HG03175 (cell line): ENCODE data around the gene SPINK9.
"Not testable (repeated sequence)": the region's sequence is repeated elsewhere in the genome, so short reads cannot be mapped to it uniquely, and the experiment has no call there.

Source experiments
- ATAC-seq: cut with Tn5 transposase; IDR thresholded peaks from one replicate; pipeline ENCODE4 v1.9.1; 2021; ENCODE audit warnings: mild to moderate bottlenecking, moderate library complexity; ENCODE audit not compliant: unreplicated experiment

The SPINK9 gene

GRCh38 chr5:148335259-148335658, at the start of gene SPINK9:
SPINK9 (plus strand) TSS chr5:148335559; CDS start chr5:148335614, 55 bp downstream.
- ATAC-seq = no peak

- ATAC-seq = peak; percentile 62
Observed at GRCh38 chr5:148290271-148291195, 44.8 kb upstream of the SPINK9 start.

GRCh38 chr5:148297731-148298130, 37.6 kb upstream of the SPINK9 start:
- no peak for ATAC-seq

- ATAC-seq = no peak
Observed at GRCh38 chr5:148306446-148306845, 28.9 kb upstream of the SPINK9 start.

GRCh38 chr5:148309019-148309418, 26.3 kb upstream of the SPINK9 start:
- no peak for ATAC-seq

- ATAC-seq = no peak
Observed at GRCh38 chr5:148309746-148310145, 25.6 kb upstream of the SPINK9 start.

- ATAC-seq = no peak
Observed at GRCh38 chr5:148311484-148311883, 23.9 kb upstream of the SPINK9 start.

- no peak for ATAC-seq
Observed at GRCh38 chr5:148312153-148312552, 23.2 kb upstream of the SPINK9 start, which contains the start of gene SPINK7. SPINK7 (plus strand) TSS chr5:148312423; CDS start chr5:148312484, 61 bp downstream.

GRCh38 chr5:148314187-148314586, 21.2 kb upstream of the SPINK9 start:
- no peak for ATAC-seq

GRCh38 chr5:148314731-148315130, 20.6 kb upstream of the SPINK9 start:
- no peak for ATAC-seq

- not testable (repeated sequence) for ATAC-seq
Observed at GRCh38 chr5:148320011-148320963, 15.1 kb upstream of the SPINK9 start.

- ATAC-seq = no peak
Observed at GRCh38 chr5:148333262-148333849, 2.0 kb upstream of the SPINK9 start.

- ATAC-seq = peak; percentile 73
Observed at GRCh38 chr5:148336704-148337435, 1.5 kb downstream of the SPINK9 start.

- no peak for ATAC-seq
Observed at GRCh38 chr5:148342371-148343045, 7.1 kb downstream of the SPINK9 start.

- no peak for ATAC-seq
Observed at GRCh38 chr5:148343046-148343407, 7.7 kb downstream of the SPINK9 start.

GRCh38 chr5:148343603-148344487, 8.5 kb downstream of the SPINK9 start:
- no peak for ATAC-seq

- ATAC-seq = no peak
Observed at GRCh38 chr5:148347706-148348105, 12.3 kb downstream of the SPINK9 start.

GRCh38 chr5:148352696-148353095, 17.3 kb downstream of the SPINK9 start:
- no peak for ATAC-seq

- ATAC-seq = no peak
Observed at GRCh38 chr5:148353634-148354033, 18.3 kb downstream of the SPINK9 start.
